Measurements from ENCODE around the gene PDC.

PDC gene

GRCh38 chr1:186461014-186461413 lies at the start of gene PDC:
TSS of gene PDC (minus strand) at chr1:186461114. CDS start at chr1:186449459, 11,655 bp downstream.
- DNase-seq = no peak

- no peak for DNase-seq
Observed at GRCh38 chr1:186503190-186503589, 42.3 kb upstream of the PDC start.

- DNase-seq = no peak
Observed at GRCh38 chr1:186502087-186502486, 41.2 kb upstream of the PDC start.

DNA sequence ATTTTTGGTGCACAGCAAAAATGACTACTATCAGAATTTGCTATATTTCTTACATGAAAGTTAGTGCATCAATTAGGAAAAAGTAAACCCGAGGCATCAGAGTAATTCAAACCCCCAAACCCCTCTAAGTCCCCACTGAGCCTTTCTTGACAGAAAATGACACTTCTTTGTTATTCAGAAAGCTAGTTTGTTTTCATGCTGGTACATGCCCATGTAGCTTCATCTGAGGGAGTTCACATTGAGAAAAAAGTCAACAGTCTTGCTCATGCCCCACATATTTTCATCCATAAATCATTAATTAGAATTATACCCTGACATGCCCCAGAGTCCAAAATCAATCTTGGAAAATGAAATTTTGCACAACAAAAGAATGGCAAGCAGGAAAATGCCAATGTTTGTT lies 39.9 kb upstream of the PDC start:
- DNase-seq = no peak

DNA sequence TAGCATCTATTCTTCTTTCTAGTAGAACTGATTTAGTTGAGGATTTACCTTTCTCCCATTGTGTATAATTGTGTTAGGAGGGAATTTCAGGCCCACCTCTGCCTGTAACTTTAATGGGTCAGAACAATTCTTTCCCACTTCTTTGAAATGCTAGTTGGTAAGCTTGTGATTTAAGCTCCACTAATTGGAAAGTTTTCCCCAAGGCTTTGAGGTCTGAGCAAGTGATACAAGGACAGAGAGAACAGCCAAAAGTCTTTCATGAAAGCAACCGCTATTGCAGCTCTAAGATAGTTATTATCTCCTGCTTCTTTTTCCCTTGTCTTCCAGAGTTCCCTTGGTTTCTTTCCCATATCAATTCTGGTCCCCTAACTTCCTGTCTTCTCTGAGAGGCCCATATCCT lies 38.7 kb upstream of the PDC start:
- DNase-seq = no peak

GRCh38 chr1:186498695-186499389 lies 37.9 kb upstream of the PDC start:
- no peak for DNase-seq

DNA sequence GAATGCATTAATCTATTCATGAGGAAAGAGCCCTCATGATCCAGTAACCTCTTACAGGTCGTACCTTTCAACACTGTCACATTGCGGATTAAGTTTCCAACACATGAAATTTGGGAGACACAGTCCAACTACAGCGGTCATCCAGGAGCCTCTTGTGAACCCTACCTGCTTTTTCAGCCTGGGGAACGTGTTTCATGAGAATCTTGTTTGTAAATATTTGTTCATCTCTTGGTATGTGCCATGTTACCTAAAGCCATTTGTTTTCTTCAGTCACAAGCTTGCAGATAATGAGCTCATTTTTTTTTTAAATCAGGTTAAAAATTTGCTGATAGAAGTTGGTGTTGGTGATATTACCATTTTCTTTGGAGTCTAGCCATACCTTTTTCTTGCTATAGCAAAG lies 37.2 kb upstream of the PDC start:
- DNase-seq = no peak

DNA sequence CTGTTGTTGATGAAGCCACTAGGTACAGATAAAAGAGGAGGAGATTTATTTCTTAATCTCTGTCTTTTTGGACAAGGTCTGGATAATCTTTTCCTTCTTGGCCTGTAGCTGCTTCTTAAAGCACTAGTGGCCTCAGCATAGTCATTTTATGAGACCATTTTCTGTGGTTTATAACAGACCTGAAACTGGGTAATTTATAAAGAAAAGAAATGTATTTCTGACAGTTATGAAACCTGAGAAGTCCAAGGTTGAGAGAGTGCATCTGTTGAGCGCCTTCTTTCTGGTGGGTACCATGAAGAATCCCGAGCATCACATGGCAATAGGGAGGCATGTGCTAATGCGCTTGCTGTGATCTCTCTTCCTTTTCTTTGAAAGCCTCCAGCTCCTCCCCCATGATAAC lies 36.7 kb upstream of the PDC start:
- no peak for DNase-seq

GRCh38 chr1:186496171-186496851 lies 35.4 kb upstream of the PDC start:
- DNase-seq = no peak

DNA sequence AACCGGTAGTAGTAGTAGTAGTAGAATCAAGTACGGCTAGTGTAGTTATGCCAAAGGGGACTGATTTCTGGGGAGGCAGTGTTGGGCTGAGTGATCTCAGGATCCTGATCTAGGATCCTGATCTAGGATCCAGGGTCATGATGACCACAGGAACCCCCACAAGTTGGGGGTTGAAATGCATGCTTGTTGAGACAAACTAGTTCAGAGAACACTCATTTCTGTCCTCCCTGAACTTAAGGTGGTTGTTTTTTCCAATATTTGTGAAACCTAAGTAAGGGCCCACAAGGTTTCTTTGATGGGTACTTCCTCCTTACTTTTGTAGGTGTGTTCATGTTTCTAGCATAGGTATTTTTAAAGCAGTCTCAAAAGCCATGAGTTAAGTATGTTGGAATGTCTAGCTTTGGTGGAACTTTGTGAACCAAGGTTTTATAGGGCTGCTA lies 33.9 kb upstream of the PDC start:
- DNase-seq = no peak

DNA sequence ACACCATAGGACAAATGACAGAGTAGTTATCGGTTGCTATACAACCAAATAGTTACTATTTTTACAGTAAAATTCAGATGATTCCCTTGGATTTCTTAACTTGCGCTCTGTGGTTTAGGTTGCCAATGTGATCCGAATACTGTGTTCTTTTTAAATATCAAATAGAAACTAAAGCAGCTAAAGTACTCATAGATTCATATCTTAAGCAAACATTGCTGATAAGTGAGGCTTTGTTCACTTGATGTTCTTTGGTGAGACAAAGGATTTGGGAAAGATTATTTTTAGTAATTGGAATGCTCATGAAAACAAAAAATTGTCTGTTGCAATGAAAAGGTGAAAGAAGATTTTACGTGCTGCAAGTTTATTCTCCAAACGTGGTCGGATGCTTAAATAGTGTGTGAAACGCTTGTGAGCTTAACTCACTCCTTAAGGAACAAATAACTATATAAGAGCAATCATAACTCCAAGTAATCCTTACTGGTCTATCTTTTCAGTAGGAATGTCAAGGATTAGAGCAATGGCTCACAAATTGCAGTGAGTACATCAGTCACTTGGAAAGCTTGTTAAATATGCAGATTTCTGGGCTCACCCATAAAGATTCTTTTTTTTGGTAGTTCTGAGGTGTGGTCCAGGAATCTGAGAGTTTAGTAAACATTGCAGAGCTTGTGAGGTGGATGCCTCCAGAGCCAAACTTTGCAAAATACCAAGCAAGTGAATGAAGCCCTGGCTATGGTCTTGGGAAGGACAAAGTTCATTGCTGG lies 31.8 kb upstream of the PDC start:
- DNase-seq = no peak

DNA sequence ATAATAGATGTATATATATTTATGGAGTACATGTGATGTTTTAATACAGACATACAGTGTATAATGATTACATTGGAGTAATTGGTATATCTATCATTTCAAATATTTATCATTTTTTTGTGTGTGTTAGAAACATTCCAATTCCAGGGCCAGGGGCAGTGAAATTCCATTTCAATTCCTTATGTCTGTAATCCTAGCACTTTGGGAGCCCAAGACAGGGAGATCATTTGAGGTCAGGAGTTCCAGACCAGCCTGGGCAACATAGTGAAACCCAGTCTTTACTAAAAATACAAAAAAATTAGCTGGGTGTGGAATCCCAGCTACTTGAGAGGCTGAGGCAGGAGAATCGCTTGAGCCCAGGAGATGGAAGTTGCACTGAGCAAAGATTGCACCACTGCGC lies 30.4 kb upstream of the PDC start:
- no peak for DNase-seq

DNA sequence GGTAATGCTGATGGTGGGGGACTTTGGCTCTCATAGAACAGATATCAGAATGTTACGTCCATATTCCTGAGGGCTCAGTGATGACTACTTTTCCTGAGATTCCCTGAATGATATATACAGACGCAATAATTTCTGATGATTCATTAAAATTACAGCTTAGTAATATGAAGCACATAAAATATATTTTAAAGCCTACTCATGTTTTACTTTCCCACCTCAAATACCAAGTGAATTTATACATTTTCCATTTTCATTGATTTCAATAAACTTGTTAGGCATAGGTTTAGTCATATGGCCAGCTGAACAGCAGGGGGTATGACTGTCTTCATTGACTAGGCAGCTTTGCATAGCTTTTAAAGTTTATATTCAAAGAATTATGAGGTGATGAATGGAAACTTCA lies 26.2 kb upstream of the PDC start:
- no peak for DNase-seq

DNA sequence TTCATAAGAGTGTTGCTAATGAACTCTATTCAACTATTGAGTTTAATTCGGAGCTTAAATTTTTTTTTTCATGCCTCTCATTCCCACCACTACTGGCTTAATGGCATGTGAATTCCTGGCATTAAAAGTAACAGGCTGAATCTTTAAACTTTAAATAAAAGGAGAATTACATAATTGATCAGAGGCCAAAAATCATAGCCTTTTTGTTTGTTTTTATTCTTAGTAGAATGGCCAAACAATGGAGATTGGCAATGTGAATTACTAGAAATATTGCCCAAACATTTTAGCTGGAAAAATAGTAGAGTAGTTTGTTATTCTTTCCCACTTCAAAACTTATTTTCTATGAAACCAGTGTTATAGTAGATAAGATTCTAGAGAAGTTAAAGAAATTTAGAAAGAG lies 25.1 kb upstream of the PDC start:
- DNase-seq = no peak

GRCh38 chr1:186483561-186483960 lies 22.6 kb upstream of the PDC start:
- no peak for DNase-seq

- peak; percentile 10 to 65 for DNase-seq
Observed at GRCh38 chr1:186482661-186483255, 21.8 kb upstream of the PDC start.

- DNase-seq = no peak
Observed at GRCh38 chr1:186481303-186481888, 20.5 kb upstream of the PDC start.

DNA sequence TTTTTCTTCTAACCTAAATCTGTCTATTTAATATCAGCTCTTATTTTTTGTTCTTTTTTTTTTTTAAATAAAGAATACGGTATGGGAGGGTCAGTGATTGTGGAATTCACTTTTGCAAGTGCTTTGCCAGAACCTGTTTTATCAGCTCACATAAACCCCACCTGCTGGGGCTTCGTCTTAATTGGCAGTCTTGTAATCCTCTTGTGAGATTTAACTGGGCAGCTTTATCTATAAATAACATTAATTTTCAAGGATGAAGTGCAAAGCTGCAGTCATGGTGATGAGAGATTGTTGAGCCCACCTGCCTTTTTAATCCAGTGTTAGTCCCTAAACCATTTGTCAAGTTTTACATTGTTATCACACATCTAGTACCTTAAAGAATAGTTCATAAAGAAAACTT lies 18.2 kb upstream of the PDC start:
- DNase-seq = peak; percentile 69 to 92

GRCh38 chr1:186476264-186477040 lies 15.5 kb upstream of the PDC start:
- DNase-seq = no peak

GRCh38 chr1:186474208-186474607 lies 13.3 kb upstream of the PDC start:
- no peak for DNase-seq

- DNase-seq = peak in 1 of 2 experiments; percentile 0
Observed at GRCh38 chr1:186473047-186473446, 12.1 kb upstream of the PDC start.

GRCh38 chr1:186465946-186466345 lies 5.0 kb upstream of the PDC start:
- DNase-seq = no peak

Data from NCI-H524 (cell line).